Muscle layer of duodenum (tissue), 2 donors: ENCODE results near the gene TSHZ2.

Experiments used
- H3K27ac ChIP-seq: one replicate; pipeline ENCODE4 v1.7.0; 2013; ENCODE audit warnings: mild to moderate bottlenecking, low read length
- H3K27me3 ChIP-seq: one replicate; pipeline ENCODE4 v1.7.0; 2013; ENCODE audit warnings: low read depth, mild to moderate bottlenecking, control low read depth, low read length
- H3K36me3 ChIP-seq, 2 donors: one replicate each; pipeline ENCODE4 v1.7.0; 2013; ENCODE audit warnings: low read length in 2 of 2, control low read depth in 1 of 2, mild to moderate bottlenecking in 1 of 2; ENCODE audit not compliant: insufficient read depth in 2 of 2, control insufficient read depth in 1 of 2
- H3K4me1 ChIP-seq, 2 donors: one replicate each; pipeline ENCODE4 v1.7.0; 2013; ENCODE audit warnings: low read length in 2 of 2, mild to moderate bottlenecking in 2 of 2, control low read depth in 1 of 2, moderate library complexity in 1 of 2; ENCODE audit not compliant: insufficient read depth in 2 of 2, control insufficient read depth in 1 of 2
- H3K4me3 ChIP-seq, 2 donors: one replicate each; pipeline ENCODE4 v1.7.0; 2013; ENCODE audit warnings: low read length in 2 of 2, low read depth in 1 of 2, mild to moderate bottlenecking in 1 of 2
- H3K9me3 ChIP-seq, 2 donors: one replicate each; pipeline ENCODE4 v1.7.0; 2013; ENCODE audit warnings: low read length in 2 of 2, control low read depth in 1 of 2, mild to moderate bottlenecking in 1 of 2; ENCODE audit not compliant: control insufficient read depth in 1 of 2
- donor health status: healthy.

TSHZ2 gene

DNA sequence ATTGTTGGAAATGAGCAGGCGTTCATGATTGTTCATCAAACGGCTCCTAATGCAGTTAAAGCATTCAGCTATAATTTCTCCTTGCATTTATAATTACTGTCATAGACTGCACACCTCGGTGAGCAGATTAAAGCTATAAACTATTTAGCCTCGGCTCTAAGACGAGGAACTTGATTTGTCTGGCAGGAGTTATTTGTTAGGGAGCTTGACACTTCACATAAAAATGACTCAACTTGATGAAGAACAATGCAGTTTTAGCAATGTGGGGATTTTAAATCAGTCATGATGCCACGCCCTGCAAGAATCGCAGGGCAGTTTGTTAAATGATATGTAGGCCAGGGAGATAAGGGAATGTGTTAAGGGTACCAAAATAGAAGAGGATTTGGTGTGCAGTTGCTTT lies 290.2 kb downstream of the TSHZ2 start:
- H3K4me1 ChIP-seq = no peaks in the 10 kb centered on the region
- no peaks in the 10 kb centered on the region for H3K27me3 ChIP-seq
- H3K9me3 ChIP-seq = no peaks in the 10 kb centered on the region
- H3K27ac ChIP-seq = no peak overlapping the region
- no peak overlapping the region for H3K4me3 ChIP-seq
- H3K36me3 ChIP-seq = no peaks in the 10 kb centered on the region

DNA sequence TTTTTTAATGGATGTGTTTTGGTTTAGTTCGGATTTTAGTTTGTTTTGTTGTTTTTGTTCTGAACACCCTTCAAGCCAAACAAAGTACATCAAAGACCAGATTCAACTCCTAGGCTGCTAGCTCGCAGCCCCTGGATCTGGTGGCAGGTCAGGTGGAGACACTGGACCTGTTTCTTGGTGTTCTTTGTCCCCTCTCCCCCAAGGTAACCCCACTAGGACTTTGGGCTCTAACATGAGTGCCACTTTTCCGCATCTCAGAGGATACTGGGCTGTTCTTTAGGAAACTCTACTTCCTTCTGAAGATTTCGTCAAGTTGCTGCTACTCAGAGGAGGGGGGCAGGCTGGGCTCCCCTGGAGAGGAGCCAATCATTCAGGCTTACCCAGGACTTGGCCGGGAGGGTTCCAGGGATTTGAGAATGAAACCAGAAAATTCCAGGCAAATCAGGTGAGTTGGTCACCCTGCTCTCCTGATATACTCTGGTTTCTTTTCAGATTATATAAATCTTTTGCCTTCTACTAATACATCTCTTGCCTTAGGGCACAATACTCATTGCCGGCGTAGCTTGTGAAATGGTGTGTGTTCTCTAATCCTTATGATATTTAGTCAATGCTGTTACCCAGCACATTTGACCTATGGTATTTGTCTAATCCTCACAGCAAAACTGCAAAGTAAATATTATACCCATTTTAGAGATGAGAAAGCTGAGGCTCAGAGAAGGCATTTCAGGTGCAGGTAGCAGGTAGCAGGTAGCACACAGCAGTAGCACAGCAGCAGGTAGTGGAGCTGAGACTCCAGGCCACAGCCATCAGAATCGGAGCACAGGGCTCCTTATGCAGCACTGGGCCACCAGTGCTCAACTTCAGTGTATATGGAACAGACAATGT lies 291.6 kb downstream of the TSHZ2 start:
- Histone ChIP-seq H3K4me1 (no peaks in the 10 kb centered on the region), H3K36me3 (no peaks in the 10 kb centered on the region), H3K4me3 (no peak overlapping the region), H3K9me3 (no peaks in the 10 kb centered on the region), H3K27ac (no peak overlapping the region), H3K27me3 (no peaks in the 10 kb centered on the region)

DNA sequence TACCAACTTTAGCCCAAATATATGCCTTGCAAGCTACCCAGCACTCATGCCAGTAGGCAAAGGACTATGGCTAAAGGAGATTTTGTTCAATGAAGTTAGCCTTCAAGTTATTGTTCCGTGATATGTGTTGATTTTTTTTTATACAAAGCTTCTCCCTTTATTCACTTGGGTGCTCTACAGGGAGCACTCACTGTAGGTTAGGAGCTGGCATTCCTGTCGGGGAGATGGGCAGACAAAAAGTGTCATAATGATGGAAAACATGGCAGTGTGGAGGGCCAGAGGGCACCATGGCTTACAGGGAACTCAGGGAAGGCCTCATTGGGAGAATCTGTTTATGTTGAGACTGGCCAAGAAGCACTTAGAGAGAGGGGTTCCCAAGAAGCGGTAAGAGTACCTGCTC lies 292.4 kb downstream of the TSHZ2 start:
- Histone ChIP-seq H3K4me1 (no peaks in the 10 kb centered on the region), H3K27me3 (no peaks in the 10 kb centered on the region), H3K4me3 (no peak overlapping the region), H3K36me3 (no peaks in the 10 kb centered on the region), H3K9me3 (no peaks in the 10 kb centered on the region), H3K27ac (no peak overlapping the region)

DNA sequence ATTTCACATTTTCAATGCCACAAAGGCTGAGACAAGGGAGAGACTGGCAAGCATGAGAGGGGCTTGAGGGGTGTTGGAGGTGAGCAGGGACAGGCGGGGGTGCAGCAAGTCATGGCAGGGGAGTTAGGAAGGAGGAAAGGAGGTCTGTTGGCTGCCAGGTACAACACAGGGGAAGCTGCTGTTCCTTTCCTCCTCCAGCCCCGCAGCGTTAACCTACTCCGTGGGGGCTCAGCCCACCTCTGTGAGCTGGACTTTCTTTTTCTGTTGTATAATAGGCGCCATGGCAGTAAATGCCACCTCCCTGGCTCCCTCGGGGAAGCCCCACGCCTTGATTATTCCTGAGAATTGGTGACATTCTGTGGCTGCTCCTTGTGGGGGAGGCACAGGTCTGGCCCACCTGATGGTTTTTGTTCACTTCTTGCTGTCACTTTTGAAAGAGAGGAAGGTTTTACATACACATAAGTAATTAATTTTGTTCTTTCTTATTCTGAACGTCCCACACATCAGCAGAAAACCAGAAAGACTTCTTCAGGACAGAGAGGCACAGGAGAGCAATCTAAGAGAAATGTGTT lies 293.2 kb downstream of the TSHZ2 start:
- H3K4me3 ChIP-seq = no peak overlapping the region
- H3K4me1 ChIP-seq = no peaks in the 10 kb centered on the region
- no peaks in the 10 kb centered on the region for H3K9me3 ChIP-seq
- H3K27me3 ChIP-seq = no peaks in the 10 kb centered on the region
- H3K27ac ChIP-seq = no peak overlapping the region
- H3K36me3 ChIP-seq = no peaks in the 10 kb centered on the region

DNA sequence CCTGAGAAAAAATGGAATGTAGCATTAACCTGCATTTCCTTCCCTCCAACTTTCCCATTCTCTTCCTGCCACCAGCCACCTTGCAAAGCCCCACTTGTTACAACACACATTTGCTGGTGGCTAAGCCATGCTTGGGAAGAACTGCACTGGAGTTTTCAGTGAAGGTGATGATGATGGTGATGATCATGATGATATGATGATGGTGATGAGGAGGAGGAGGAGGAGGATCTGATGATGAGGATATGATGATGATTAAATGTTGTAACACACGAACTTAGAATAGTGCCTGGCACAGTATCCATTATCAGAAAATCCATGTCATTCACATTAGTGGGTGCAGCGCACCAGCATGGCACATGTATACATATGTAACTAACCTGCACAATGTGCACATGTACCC lies 297.2 kb downstream of the TSHZ2 start:
- no peaks in the 10 kb centered on the region for H3K9me3 ChIP-seq
- H3K27me3 ChIP-seq = no peaks in the 10 kb centered on the region
- H3K36me3 ChIP-seq = no peaks in the 10 kb centered on the region
- H3K27ac ChIP-seq = no peak overlapping the region
- no peak overlapping the region for H3K4me3 ChIP-seq
- H3K4me1 ChIP-seq = no peaks in the 10 kb centered on the region

DNA sequence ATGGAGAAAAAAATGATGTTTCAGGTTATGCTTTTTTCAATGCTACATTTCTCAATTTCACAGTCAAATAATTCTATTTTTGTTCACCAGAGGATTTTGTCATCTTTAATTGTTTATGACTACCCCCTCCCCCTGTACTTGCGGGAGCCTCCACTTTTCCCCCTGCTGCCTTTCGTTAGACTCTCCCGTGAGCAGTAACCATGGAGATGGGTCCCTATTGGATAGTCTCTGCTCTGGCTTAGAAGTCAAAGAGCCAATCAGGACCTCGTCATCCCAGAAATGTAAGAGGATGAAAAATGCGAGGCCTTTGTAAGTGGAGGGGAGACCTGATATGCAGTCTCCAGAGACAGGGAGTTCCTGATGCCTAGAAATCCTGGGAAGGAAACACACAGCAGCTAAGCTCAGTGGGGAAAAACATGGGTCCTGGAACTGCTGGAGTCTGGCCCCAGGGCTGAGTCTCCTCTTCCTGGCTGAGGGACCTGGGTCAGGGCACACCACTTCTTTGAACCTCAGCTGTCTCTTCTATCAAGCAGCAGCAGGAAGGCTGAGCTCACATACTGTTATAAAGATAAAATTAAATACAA lies 298.7 kb downstream of the TSHZ2 start:
- Histone ChIP-seq H3K4me3 (no peak overlapping the region), H3K9me3 (no peaks in the 10 kb centered on the region), H3K27me3 (no peaks in the 10 kb centered on the region), H3K4me1 (no peaks in the 10 kb centered on the region), H3K27ac (no peak overlapping the region), H3K36me3 (no peaks in the 10 kb centered on the region)

DNA sequence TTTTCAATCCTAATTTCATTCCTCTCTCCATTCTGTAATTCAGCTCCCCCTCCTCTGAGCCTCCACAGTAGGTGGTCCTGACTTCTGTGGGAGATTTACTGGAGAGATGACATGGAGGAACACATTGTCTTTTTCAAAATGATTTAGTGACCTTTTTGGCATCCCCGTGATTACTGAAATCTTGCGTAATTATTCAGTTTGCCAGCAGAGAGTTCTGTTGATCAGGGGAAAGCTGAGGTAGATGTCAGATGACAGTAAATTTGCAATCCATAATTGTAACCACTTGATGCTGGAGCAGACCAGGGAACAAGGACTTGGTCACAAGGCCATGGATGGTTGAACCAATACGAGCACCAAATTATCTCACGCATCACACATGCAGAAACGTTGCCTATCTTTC lies 302.2 kb downstream of the TSHZ2 start:
- H3K27me3 ChIP-seq = no peaks in the 10 kb centered on the region
- H3K4me3 ChIP-seq = no peak overlapping the region
- no peaks in the 10 kb centered on the region for H3K9me3 ChIP-seq
- H3K4me1 ChIP-seq = no peaks in the 10 kb centered on the region
- no peak overlapping the region for H3K27ac ChIP-seq
- H3K36me3 ChIP-seq = no peaks in the 10 kb centered on the region

DNA sequence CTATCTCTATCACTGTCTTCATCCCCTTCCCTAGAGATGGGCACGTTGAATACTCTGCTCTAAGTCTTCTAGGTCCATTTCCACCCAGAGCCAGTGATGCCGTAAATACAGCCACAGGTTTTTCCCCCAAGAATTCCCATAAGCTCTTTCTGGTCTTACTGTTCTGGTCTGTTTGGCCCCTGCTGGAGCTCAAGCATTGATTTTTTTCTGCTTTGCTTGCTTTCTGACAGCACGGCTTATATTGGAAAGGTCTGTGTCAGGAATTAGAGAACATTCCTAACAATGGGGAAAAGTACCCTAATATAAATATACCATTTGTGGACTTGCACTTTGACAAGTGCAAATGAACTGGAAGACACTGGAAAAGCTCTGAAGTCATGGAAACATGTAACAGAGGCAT lies 302.6 kb downstream of the TSHZ2 start:
- no peaks in the 10 kb centered on the region for H3K27me3 ChIP-seq
- H3K36me3 ChIP-seq = no peaks in the 10 kb centered on the region
- H3K4me1 ChIP-seq = no peaks in the 10 kb centered on the region
- no peaks in the 10 kb centered on the region for H3K9me3 ChIP-seq
- H3K4me3 ChIP-seq = no peak overlapping the region
- no peak overlapping the region for H3K27ac ChIP-seq

DNA sequence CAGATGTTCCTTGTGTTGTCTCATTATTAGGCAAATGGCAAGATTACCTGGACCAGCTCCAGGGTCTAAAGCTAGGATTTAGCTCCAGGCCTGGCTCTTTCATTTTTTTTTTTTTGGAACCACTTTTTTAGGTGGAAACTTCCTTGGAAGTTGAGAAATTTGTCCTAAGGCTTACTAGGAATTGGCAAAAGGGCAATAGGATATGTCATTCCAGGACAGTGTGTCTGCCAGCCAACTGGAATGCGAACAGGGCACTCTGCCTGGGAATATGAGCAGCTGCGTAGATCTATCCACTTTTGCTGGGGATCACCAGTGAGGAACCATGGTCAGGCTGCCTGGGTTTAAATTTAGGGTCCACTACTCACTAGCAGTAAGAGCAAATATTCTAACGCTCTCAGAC lies 304.0 kb downstream of the TSHZ2 start:
- no peaks in the 10 kb centered on the region for H3K36me3 ChIP-seq
- H3K27ac ChIP-seq = no peak overlapping the region
- no peaks in the 10 kb centered on the region for H3K4me1 ChIP-seq
- H3K4me3 ChIP-seq = no peak overlapping the region
- H3K27me3 ChIP-seq = no peaks in the 10 kb centered on the region
- H3K9me3 ChIP-seq = no peaks in the 10 kb centered on the region

DNA sequence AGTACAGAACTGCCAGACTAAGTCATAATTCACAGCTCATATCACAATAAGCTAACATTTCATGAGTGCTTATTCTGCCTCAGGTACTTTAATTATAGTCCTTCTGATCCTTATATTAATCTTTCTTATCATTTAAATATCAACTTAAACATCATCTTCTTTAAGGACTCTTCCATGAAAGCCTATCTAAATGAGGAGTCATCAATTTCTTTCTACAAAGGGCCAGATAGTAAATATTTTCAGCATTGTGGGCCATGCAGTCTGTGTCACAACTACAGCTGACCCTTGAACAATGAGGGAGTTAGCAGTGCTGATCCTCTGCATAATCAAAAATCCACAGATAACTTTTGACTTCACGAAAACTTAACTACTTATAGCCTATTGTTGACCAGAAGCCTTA lies 306.4 kb downstream of the TSHZ2 start:
- Histone ChIP-seq H3K9me3 (no peaks in the 10 kb centered on the region), H3K36me3 (no peaks in the 10 kb centered on the region), H3K27ac (no peak overlapping the region), H3K27me3 (no peaks in the 10 kb centered on the region), H3K4me1 (no peaks in the 10 kb centered on the region), H3K4me3 (no peak overlapping the region)

DNA sequence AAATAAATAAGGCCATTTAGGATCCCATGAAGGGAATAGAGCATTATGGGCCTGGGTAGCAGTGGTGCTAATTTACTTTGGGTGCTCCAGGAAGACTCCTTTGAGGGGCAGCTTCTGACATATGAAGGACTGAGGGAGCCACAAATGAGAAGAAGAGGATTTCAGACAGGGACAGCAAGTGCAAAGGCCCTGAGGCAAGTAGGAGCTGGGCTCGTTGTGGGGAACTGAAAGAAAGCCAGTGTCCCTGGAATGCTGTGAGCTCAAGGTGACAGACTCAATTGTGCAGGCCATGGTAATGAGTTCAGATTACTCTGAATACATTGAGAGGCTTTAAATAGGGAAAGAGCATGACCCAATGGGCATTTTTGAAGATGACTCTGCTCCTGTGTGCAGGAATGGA lies 307.6 kb downstream of the TSHZ2 start:
- Histone ChIP-seq H3K27ac (no peak overlapping the region), H3K4me3 (no peak overlapping the region), H3K4me1 (no peaks in the 10 kb centered on the region), H3K36me3 (no peaks in the 10 kb centered on the region), H3K27me3 (no peaks in the 10 kb centered on the region), H3K9me3 (no peaks in the 10 kb centered on the region)
